GM06990 (cell line): ENCODE data around the gene KPNA2.
A peak's percentile ranks its signal among the peaks of the same experiment; 100 is the strongest.
"Not testable (repeated sequence)": the region's sequence is repeated elsewhere in the genome, so short reads cannot be mapped to it uniquely, and the experiment has no call there.

Experiments used
- DNase-seq: peaks from one replicate; pipeline ENCODE4 v3.0.0-alpha.2; 2011; ENCODE audit not compliant: insufficient read length; ENCODE audit errors: extremely low read depth
- H3K27me3 ChIP-seq: replicated peaks from 2 replicates; pipeline ENCODE4 v1.6.0; 2011; ENCODE audit warnings: low read length; ENCODE audit not compliant: control insufficient read depth, insufficient read depth
- H3K36me3 ChIP-seq: 2 replicates; pipeline ENCODE4 v1.5.1; 2011; ENCODE audit warnings: low read length; ENCODE audit not compliant: control insufficient read depth, insufficient read depth
- H3K4me3 ChIP-seq: replicated peaks from 2 replicates; pipeline ENCODE4 v1.5.1; 2011; ENCODE audit warnings: low read depth, mild to moderate bottlenecking, control low read depth, low read length
- CTCF ChIP-seq: IDR thresholded peaks from 2 replicates; pipeline ENCODE4 v1.5.1; 2011; ENCODE audit warnings: low read length, control low read depth, mild to moderate bottlenecking, inconsistent platforms; ENCODE audit not compliant: insufficient read depth, poor library complexity, severe bottlenecking

Gene KPNA2

DNA sequence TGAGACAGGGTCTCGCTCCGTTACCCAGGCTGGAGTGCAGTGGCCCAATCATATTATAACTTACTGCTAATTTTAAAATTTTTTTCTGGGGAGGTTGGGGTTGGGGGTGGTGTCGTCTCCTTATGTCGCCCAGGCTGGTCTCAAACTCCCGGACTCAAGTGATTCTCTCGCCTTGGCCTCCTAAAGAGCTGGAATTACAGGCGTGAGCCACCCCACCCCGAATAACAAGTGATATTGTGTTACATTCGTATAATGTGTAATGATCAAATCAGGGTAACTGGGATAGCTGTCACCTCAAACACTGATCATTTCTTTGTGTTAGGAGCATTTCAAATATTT, 16.2 kb upstream of the KPNA2 start:
- Histone ChIP-seq H3K27me3 (no peaks in the 10 kb centered on the region), H3K4me3 (no peak overlapping the region), H3K36me3 (no peaks in the 10 kb centered on the region)
- TF ChIP-seq CTCF, result no peak
- DNase-seq, result no peak

DNA sequence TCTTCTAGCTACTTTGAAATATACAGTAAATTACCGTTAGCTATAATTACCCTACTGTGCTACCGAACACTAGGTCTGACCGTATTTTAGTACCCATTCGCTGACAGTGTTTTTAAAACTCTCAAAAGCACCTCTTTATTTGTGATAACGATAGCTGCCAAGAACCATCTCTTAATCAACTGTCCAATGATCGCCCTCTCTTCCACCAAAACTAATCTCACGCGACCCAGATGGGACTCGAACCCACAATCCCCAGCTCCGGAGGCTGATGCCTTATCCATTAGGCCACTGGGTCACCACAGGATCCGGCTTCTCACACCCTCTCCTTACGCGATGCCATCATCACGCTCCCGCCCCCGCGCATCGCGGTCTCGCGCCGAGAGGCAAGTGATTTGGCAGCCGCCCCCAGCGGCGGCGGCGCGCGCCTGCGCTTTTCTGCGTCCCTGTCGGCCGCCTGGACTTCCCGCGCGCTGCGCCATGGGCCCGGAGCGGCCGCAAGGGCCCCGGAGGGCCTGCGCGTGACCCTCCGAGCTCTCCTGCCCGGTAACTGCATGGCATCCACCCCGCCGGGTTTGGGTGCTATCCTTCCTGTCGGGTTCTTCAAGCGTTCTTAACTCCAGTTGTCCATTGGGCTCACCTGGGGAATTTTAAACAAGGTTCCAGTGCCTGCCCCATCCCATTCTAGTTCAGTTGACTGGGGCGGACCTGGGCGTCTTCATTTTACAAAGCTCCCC, 15.7 kb upstream of the KPNA2 start:
- peak overlapping the region; percentile 69 for H3K4me3 ChIP-seq
- peak; percentile 99 for DNase-seq
- no peaks in the 10 kb centered on the region for H3K27me3 ChIP-seq
- TF ChIP-seq CTCF, result no peak
- no peaks in the 10 kb centered on the region for H3K36me3 ChIP-seq

DNA sequence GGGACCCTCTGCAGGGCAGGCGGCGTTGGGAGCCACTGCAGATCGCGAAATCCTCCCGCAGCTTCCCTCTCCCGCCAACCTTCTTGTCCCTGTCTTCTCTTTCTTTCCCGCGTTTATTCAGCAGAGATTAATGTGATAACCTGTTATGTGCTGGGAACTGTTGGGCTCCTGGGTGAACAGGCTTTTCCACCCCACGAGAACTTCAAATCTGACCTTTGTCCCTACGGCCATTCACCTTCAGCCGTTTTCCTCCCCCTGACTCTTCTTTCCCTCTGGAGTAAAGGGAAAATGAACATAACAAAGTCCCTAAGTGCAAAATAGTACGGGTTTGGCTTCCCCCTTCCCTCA, 15.2 kb upstream of the KPNA2 start:
- Histone ChIP-seq H3K27me3 (no peaks in the 10 kb centered on the region), H3K36me3 (no peaks in the 10 kb centered on the region), H3K4me3 (peak overlapping the region; percentile 69)
- TF ChIP-seq CTCF, result no peak
- DNase-seq, result no peak

DNA sequence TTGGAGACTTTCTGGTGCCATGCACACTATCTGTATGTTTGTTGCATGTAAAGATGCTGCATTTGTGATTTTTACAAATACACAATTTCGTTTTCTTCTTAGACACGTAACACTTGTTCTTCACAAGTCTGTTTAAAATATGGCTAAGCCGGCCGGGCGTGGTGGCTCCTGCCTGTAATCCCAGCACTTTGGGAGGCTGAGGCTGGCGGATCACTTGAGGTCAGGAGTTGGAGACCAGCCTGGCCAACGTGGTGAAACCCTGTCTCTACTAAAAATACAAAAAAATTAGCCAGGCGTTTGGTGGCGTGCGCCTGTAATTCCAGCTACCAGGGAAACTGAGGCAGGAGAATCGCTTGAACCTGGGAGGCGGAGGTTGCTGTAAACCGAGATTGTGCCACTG, 14.7 kb upstream of the KPNA2 start:
- H3K36me3 ChIP-seq, H3K27me3 ChIP-seq: not testable (repeated sequence)
- H3K4me3 ChIP-seq, result peak overlapping the region; percentile 69; the same call in 1 of the 2 replicates
- DNase-seq, result peak; percentile 24

GRCh38 chr17:68021963-68022362, 13.6 kb upstream of the KPNA2 start:
- TF ChIP-seq CTCF, result no peak
- Histone ChIP-seq H3K4me3 (no peak overlapping the region), H3K36me3 (no peaks in the 10 kb centered on the region), H3K27me3 (no peaks in the 10 kb centered on the region)
- DNase-seq, result no peak

DNA sequence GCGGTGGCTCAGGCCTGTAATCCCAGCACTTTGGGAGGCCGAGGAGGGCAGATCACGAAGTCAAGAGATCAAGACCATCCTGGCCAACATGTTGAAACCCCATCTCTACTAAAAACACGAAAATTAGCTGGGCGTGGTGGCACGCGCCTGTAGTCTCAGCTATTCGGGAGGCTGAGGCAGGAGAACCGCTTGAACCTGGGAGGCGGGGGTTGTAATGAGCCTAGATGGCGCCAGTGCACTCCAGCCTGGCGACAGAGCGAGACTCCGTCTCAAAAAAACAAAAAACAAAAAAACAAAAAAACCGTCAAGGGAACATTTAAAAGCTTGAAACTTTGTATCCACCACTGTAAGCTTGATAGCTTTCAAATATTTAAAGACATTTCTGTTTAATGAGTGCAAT, 13.0 kb upstream of the KPNA2 start:
- H3K4me3 ChIP-seq, H3K36me3 ChIP-seq, H3K27me3 ChIP-seq, DNase-seq: not testable (repeated sequence)
